NCI-H748 (cell line): ENCODE results near the gene ANKZF1.

Source experiments
- DNase-seq: peaks from one replicate; lab custom pipeline; 2025; ENCODE audit not compliant: unreplicated experiment; lab: John Stamatoyannopoulos, UW

ANKZF1 gene

GRCh38 chr2:219207884-219208740, 21.5 kb upstream of the ANKZF1 start:
- DNase-seq: no peak

GRCh38 chr2:219209236-219210195, 20.1 kb upstream of the ANKZF1 start:
- DNase-seq: no peak

DNA sequence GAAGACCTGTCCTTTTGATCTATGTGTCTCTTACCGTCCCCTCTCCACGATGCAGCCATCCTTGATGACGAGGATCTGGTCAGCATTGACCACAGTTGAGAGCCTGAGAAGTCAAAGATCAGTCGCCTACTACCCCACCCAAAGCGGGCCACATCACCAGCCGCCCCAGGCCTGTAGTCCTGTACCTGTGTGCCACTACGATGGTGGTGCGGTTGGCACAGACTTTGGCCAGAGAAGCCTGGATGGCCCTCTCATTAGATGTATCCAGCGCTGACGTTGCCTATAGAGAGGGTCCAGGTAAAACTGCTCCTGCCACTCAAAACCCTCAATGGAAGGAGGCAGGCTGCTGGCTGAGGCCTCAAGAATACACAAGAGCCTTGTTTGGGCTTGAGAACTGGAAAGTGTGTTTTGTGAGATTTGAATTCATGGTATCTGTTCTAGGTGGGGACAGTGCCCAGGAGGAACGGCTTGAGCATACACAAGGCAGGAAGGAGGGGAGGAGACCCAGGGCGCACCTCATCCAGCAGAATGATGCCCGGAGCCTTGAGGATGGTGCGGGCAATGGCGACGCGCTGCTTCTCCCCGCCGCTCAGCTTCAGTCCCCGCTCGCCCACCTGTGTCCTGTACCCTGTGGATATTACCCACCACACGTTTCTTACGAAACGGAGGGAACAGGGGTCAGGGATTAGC, 19.3 kb upstream of the ANKZF1 start:
- no peak for DNase-seq

DNA sequence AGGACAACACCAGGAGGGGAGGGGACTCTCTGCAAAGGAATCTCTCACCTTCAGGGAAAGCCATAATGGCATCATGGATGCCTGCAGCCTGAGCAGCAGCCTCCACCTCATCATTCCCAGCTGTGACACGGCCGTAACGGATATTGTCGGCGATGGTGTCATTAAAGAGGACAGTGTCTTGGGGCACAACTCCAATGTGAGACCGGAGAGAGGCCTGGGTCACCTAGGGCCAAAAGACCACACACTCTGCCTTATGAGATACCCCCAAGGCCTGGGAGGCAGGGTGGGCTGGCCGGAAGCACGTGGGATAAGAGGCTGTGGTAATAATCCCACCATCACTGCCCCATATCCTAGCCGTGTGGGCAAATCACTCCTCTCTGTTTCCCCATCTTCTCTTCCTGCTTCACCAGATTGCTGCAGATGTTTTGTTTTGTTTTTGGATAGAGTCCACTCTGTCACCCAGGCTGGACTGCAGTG, 18.7 kb upstream of the ANKZF1 start:
- DNase-seq: no peak

DNA sequence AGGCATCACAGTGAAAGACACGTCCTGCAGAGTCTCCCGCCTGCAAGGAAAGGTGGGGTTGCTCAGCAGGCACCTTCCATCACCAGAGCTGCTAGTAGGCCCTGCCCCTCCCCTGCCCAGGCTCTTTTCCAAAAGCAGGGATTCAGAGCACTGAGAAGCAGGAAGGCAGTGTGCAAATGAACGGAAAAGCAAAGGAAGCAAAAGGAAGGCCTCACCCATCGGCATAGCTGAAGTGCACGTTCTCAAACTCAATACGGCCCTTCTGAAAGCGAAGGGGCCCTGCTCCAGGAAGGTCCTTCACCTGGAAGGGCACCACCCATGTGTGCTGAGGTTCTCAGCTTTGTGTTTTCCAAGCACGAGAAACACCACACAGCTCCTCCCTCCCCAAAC, 16.6 kb upstream of the ANKZF1 start:
- DNase-seq: no peak

DNA sequence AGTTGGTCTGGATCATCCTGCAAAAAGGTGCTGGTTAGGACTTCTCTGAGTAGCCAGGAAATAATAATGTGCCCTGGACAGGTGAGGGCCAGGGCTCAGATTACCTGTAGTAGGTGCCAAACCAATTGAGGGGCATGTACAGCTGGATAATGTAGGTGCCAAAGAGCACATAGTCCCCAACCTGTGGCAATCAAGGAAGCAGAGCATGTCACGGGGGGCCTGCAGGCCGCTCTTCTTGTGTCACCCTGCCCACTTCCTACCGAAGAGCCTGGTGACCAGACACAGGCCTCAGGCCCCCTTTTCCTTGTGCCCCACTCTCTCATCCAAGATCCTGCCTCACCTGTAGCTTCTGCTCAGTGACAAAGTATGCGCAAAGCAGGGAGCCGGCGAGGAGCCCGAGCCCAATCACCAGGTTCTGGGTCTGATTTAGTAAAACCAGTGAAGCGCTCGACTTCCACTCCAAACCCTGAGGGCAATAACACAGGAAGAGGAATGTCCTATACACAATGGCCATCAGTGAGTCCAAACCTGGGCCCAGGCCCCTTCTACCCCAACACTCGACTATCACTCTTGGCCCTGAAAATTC, 16.0 kb upstream of the ANKZF1 start:
- DNase-seq: no peak

DNA sequence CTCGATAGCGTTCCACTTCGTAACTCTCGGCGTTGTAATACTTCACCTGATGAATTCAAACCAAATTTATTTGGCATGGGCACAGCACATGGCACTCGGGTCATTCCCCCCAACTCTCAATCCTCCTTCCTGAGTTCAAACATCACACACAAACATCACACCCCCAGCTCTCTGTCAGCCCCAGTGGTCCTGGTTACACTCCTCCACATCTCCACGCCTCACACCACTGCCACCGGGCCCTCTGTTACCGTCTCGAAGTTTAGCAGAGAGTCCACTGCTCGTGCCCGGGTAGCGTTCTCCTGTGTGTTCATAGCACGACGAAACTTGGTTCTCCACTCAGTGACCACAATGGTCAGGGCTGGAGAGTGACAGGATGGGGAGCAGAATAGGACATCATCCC, 15.5 kb upstream of the ANKZF1 start:
- DNase-seq: no peak

GRCh38 chr2:219214786-219215185, 14.8 kb upstream of the ANKZF1 start:
- DNase-seq: no peak

GRCh38 chr2:219215871-219216534, 13.6 kb upstream of the ANKZF1 start:
- DNase-seq: no peak

- no peak for DNase-seq
These were observed 13.1 kb upstream of the ANKZF1 start for GRCh38 chr2:219216535-219216915.

DNA sequence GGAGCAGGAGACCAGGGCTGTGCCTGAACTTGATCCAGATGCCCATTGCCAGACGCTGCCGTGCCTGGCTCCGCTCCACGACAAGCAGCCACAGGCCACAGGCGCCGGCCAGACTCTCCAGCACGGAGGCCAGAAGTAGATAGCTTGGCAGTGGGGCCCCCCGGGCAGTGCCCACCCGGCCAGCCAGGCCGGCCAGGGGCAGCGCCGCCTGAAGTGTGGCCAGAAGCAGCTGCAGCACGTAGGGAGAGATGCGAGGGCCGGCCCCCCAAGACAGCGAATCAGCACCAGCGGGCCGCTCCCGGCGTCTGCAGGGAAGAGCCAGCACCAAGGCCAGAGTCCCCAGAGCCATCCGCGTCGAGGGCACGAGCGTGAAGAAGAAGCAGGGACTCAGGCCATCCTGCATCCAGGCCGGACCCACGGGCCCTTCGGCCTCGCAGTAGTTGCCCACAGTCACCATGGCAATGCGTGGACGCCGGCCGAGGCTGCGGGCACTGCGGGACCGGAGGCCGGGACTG, 11.3 kb upstream of the ANKZF1 start:
- peak; percentile 84 for DNase-seq

DNA sequence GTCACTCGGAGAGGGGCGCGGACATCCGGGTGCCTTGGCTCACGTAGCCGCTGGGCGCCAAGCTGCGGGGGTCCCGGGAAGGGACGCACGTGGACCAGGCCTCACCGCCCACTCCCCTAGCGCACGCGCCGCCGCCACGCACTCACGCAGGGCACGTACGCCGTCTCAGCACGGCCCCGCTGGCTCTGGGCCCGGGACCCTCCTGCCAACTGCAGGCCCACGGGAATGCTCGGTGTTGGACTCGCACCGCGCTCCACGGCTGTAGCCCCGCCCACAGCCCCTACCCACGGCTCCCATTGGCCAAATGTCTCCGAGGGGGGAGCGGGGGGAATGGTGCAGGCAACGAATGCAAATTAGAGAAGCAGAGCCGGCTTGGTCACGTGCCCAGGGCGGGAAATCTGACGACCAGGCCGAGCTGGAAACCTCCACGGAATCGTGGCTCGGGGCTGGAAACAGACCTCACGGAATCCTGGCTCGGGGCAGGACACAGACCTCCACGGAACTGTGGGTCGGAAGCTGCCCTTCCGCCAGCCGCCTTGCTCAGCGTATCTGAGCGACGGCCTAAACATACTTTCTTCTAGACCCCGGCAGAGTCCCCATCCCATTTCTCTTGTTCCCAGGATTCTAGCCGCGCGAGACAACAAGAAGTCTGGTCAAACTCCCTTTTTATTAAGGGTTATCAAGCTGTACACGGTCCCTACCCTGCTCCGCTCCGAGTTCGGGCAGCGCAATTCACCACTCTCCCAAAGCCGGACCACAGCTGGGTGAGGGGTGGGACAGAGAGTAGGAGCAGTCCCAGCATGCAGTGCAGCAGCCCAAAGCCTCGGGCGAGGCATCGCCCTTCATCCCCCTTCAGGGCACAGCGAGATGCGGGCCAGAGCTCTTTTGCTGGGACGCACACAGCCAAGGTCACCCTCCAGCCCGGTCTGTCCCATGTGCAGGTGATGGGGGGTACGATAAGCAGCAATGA, 10.6 kb upstream of the ANKZF1 start, which contains the start of gene ABCB6:
Gene ABCB6, minus strand, starts transcription at position 227 of the 970 bp plus-strand sequence. CDS start 285 bp downstream, outside the sequence.
- peak; percentile 96 for DNase-seq

- DNase-seq: no peak
These were observed 9.6 kb upstream of the ANKZF1 start for GRCh38 chr2:219219784-219220532.

- DNase-seq: no peak
These were observed 8.8 kb upstream of the ANKZF1 start for GRCh38 chr2:219220652-219221402.

DNA sequence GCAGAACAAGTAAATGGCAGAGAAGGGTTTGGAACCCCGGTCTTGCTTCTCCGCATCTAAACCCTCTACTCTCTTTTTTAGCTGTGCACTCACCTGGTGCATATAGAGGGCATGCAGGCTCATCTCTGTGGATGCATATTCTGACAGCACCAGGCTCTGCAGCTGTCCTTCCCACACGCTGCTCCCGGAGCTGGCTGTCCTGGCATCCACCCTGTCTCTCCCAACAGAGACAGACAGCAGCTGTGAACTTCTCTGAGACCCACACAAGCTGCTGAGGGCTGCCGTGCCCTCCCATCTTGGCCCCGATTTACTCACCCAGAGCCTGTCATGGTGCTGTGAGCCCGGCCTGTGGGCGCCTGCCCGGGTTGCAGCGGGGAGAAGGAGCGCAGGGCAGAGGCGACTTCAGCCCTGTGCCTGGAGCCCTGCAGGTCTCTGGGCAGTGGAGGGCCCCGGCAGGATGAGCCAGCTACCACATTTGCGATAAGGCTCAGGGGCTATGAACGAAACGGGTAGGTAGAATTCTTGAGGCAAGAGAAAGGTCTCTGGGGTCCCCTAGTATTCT, 7.6 kb upstream of the ANKZF1 start:
- no peak for DNase-seq

- no peak for DNase-seq
These were observed 5.6 kb upstream of the ANKZF1 start for GRCh38 chr2:219223831-219224610.
